Keratinocyte (primary cell): ENCODE data around the gene LPAR3. TPM values are rescaled to one million over a fixed set of nuclear protein-coding genes. Genes with fewer than 3 reads are reported as not detected.

Experiments
- DNase-seq: peaks from one replicate; pipeline ENCODE4 v3.0.0-alpha.2; 2011; ENCODE audit warnings: low read depth, missing footprints, low spot score
- FAIRE-seq: peaks from 2 replicates; lab custom pipeline; 2011; peaks lifted over from hg19 to GRCh38; lab: Jason Lieb, UNC
- H2AFZ ChIP-seq: 2 replicates; pipeline ENCODE4 v1.6.0; 2012; ENCODE audit warnings: low read length, control low read depth, inconsistent platforms; ENCODE audit not compliant: control insufficient read depth
- H3K27ac ChIP-seq: 2 replicates; pipeline ENCODE4 v1.5.1; 2011; ENCODE audit warnings: low read length; ENCODE audit not compliant: control insufficient read depth, insufficient read depth
- H3K27me3 ChIP-seq: 3 replicates; pipeline ENCODE4 v1.6.0; 2011; ENCODE audit warnings: low read length; ENCODE audit not compliant: control insufficient read depth, insufficient read depth; ENCODE audit errors: extremely low read depth
- H3K36me3 ChIP-seq, 2 experiments: 2 replicates in 1 of 2; 3 replicates in 1 of 2; pipeline ENCODE4 v1.5.1; 2011; ENCODE audit warnings: low read length in 2 of 2, mild to moderate bottlenecking in 1 of 2; ENCODE audit not compliant: control insufficient read depth in 2 of 2, insufficient read depth in 2 of 2; ENCODE audit errors: extremely low read depth in 1 of 2
- H3K4me1 ChIP-seq: 3 replicates; pipeline ENCODE4 v1.5.1; 2011; ENCODE audit warnings: low read length; ENCODE audit not compliant: control insufficient read depth, insufficient read depth; ENCODE audit errors: extremely low read depth
- H3K4me2 ChIP-seq: 3 replicates; pipeline ENCODE4 v1.6.0; 2011; ENCODE audit warnings: low read depth, low read length; ENCODE audit not compliant: control insufficient read depth, insufficient read depth; ENCODE audit errors: extremely low read depth
- H3K4me3 ChIP-seq, 3 experiments: fragments of 200-600 bp in 1 of 3; sonication (generic) in 1 of 3; 2 replicates in 2 of 3; 3 replicates in 1 of 3; pipeline ENCODE4 v1.5.1; 2011 to 2016; ENCODE audit warnings: low read length in 3 of 3, mild to moderate bottlenecking in 3 of 3, control low read depth in 2 of 3, inconsistent platforms in 1 of 3, low read depth in 1 of 3, mixed read lengths in 1 of 3, mixed run types in 1 of 3, moderate library complexity in 1 of 3; ENCODE audit not compliant: control insufficient read depth in 2 of 3, insufficient read depth in 2 of 3; ENCODE audit errors: extremely low read depth in 1 of 3
- H3K79me2 ChIP-seq: 2 replicates; pipeline ENCODE4 v1.6.0; 2012; ENCODE audit warnings: low read length; ENCODE audit not compliant: control insufficient read depth, insufficient read depth
- H3K9ac ChIP-seq: 3 replicates; pipeline ENCODE4 v1.6.0; 2011; ENCODE audit warnings: low read length; ENCODE audit not compliant: control insufficient read depth, insufficient read depth; ENCODE audit errors: extremely low read depth
- H3K9me1 ChIP-seq: 3 replicates; pipeline ENCODE4 v1.6.0; 2011; ENCODE audit warnings: low read length; ENCODE audit not compliant: control insufficient read depth, insufficient read depth; ENCODE audit errors: extremely low read depth
- H3K9me3 ChIP-seq: 2 replicates; pipeline ENCODE4 v1.5.1; 2012; ENCODE audit warnings: low read depth, low read length; ENCODE audit not compliant: control insufficient read depth
- H4K20me1 ChIP-seq: 3 replicates; pipeline ENCODE4 v1.6.0; 2011; ENCODE audit warnings: low read length; ENCODE audit not compliant: control insufficient read depth, insufficient read depth; ENCODE audit errors: extremely low read depth
- EZH2 ChIP-seq: IDR thresholded peaks from one replicate; pipeline ENCODE4 v1.6.1; 2012; ENCODE audit warnings: inconsistent platforms, mild to moderate bottlenecking, low read length, moderate library complexity
- dilution Hi-C: fragments of 300-500 bp; cut with MboI; formaldehyde crosslinking; loops from one replicate; pipeline ENCODE4 v1.7.0; 2020; ENCODE audit warnings: low sequenced_read_pairs; ENCODE audit not compliant: extremely low pct_ligation_motif_present
- polyA plus RNA-seq, 5 experiments: library from polyadenylated mRNA; depleted of rRNA in 3 of 5; stranded (reverse) in 3 of 5; stranded (forward) in 1 of 5; unstranded in 1 of 5; fragments of >200 nt; gene quantifications; 1 replicate in 1 of 5; 2 replicates in 3 of 5; 3 replicates in 1 of 5; pipeline versions ENCODE4 v1.2.1 to v1.2.3, GENCODE V29; 2011 to 2012; ENCODE audit warnings: missing spikeins in 2 of 5, low read depth in 1 of 5, low replicate concordance in 1 of 5
- TF ChIP-seq, protein P1 (sequence below), 3 experiments: IDR thresholded peaks in 1 of 3; conservative IDR thresholded peaks in 1 of 3; optimal IDR thresholded peaks in 1 of 3; 2 replicates in 2 of 3; 3 replicates in 1 of 3; pipeline versions ENCODE3 to v1.5.1; 2011; ENCODE audit warnings: low read length in 3 of 3, mild to moderate bottlenecking in 3 of 3, moderate library complexity in 2 of 3, control low read depth in 1 of 3, inconsistent platforms in 1 of 3; ENCODE audit not compliant: insufficient read depth in 2 of 3; ENCODE audit errors: extremely low read depth in 1 of 3

Gene LPAR3
- polyA plus RNA-seq, 1 donor (not counting 4 experiments of a cell fraction or from before 2014, with no cell fraction given), result 42.1 TPM

GRCh38 chr1:84933011-84933611, 40.1 kb upstream of the LPAR3 start:
- Histone ChIP-seq H3K4me2 (no peak overlapping the region), H3K27me3 (no peaks in the 10 kb centered on the region), H3K27ac (no peak overlapping the region), H3K9ac (no peak overlapping the region), H4K20me1 (no peaks in the 10 kb centered on the region), H3K9me1 (no peaks in the 10 kb centered on the region), H3K4me1 (no peaks in the 10 kb centered on the region), H2AFZ (no peak overlapping the region), H3K4me3 (no peak overlapping the region), H3K9me3 (no peaks in the 10 kb centered on the region), H3K79me2 (no peaks in the 10 kb centered on the region), H3K36me3 (no peaks in the 10 kb centered on the region)
- FAIRE-seq (peak; percentile 34), DNase-seq (no peak)
- dilution Hi-C loops, result no loop called here
- TF ChIP-seq, protein P1, sequence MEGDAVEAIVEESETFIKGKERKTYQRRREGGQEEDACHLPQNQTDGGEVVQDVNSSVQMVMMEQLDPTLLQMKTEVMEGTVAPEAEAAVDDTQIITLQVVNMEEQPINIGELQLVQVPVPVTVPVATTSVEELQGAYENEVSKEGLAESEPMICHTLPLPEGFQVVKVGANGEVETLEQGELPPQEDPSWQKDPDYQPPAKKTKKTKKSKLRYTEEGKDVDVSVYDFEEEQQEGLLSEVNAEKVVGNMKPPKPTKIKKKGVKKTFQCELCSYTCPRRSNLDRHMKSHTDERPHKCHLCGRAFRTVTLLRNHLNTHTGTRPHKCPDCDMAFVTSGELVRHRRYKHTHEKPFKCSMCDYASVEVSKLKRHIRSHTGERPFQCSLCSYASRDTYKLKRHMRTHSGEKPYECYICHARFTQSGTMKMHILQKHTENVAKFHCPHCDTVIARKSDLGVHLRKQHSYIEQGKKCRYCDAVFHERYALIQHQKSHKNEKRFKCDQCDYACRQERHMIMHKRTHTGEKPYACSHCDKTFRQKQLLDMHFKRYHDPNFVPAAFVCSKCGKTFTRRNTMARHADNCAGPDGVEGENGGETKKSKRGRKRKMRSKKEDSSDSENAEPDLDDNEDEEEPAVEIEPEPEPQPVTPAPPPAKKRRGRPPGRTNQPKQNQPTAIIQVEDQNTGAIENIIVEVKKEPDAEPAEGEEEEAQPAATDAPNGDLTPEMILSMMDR (optimal IDR thresholded peaks at IDR 0.05 in 1 of 3, IDR thresholded peaks at IDR 0.05 in 1 of 3, conservative IDR thresholded peaks at IDR 0.05 in 1 of 3; ENCODE audit: extremely low read depth in 1 of 3, insufficient read depth in 2 of 3, low read length in 3 of 3), result no peak
- TF ChIP-seq EZH2, result no peak

- no peaks in the 10 kb centered on the region for H3K27me3 ChIP-seq
- FAIRE-seq (no peak), DNase-seq (no peak)
- no peaks in the 10 kb centered on the region for H4K20me1 ChIP-seq
- no peak overlapping the region for H2AFZ ChIP-seq
- H3K4me2 ChIP-seq, result no peak overlapping the region
- no peak overlapping the region for H3K9ac ChIP-seq
- no peak overlapping the region for H3K27ac ChIP-seq
- no peaks in the 10 kb centered on the region for H3K9me1 ChIP-seq
- no peak for TF ChIP-seq EZH2
- TF ChIP-seq, protein P1 (optimal IDR thresholded peaks at IDR 0.05 in 1 of 3, IDR thresholded peaks at IDR 0.05 in 1 of 3, conservative IDR thresholded peaks at IDR 0.05 in 1 of 3; ENCODE audit: extremely low read depth in 1 of 3, insufficient read depth in 2 of 3, low read length in 3 of 3), result no peak
- no peaks in the 10 kb centered on the region for H3K9me3 ChIP-seq
- no peaks in the 10 kb centered on the region for H3K36me3 ChIP-seq
- dilution Hi-C loops, result no loop called here
- H3K4me1 ChIP-seq, result no peaks in the 10 kb centered on the region
- no peaks in the 10 kb centered on the region for H3K79me2 ChIP-seq
- H3K4me3 ChIP-seq, result no peak overlapping the region
These were observed 37.8 kb upstream of the LPAR3 start for GRCh38 chr1:84930831-84931230.
